Stomach (tissue), 9 donors: Measurements from ENCODE around the gene SLC4A2. TPM values are rescaled to one million over a fixed set of nuclear protein-coding genes. Genes with fewer than 3 reads are reported as not detected.
A peak's percentile ranks its signal among the peaks of the same experiment; 100 is the strongest.

Experiments
- DNase-seq, 2 donors: peaks; one replicate each; pipeline versions ENCODE4 v3.0.0 to v3.0.0-alpha.2; 2013 to 2019
- H3K27ac ChIP-seq, 5 donors: fragments of 200-600 bp in 4 of 5; sonication (generic) in 4 of 5; one replicate each; pipeline ENCODE4 v1.5.1; 2013 to 2019; ENCODE audit warnings: mild to moderate bottlenecking in 1 of 5, moderate library complexity in 1 of 5
- H3K27me3 ChIP-seq, 3 donors: fragments of 200-600 bp; sonication (generic); one replicate each; pipeline ENCODE4 v1.5.1; 2017 to 2019; ENCODE audit warnings: mixed run types in 1 of 3
- H3K36me3 ChIP-seq, 4 donors: fragments of 200-600 bp; sonication (generic); 1 replicate in 3 of 4; 2 replicates in 1 of 4; pipeline ENCODE4 v1.5.1; 2016 to 2019
- H3K4me1 ChIP-seq, 4 donors: fragments of 200-600 bp; sonication (generic); one replicate each; pipeline ENCODE4 v1.5.1; 2016 to 2019
- H3K4me3 ChIP-seq, 4 donors: fragments of 200-600 bp; sonication (generic) in 3 of 4; one replicate each; pipeline ENCODE4 v1.5.1; 2016 to 2019; ENCODE audit warnings: mild to moderate bottlenecking in 1 of 4
- H3K9me3 ChIP-seq, 4 donors: fragments of 200-600 bp; sonication (generic); one replicate each; pipeline ENCODE4 v1.5.1; 2016 to 2019
- EP300 ChIP-seq: sonication (generic); formaldehyde crosslinking; IDR thresholded peaks from one replicate; pipeline ENCODE4 v1.6.1; 2017; ENCODE audit warnings: antibody characterized with exemption
- POLR2A ChIP-seq, 4 donors: fragments of 450-650 bp; IDR thresholded peaks; one replicate each; pipeline ENCODE4 v1.6.1; 2016; ENCODE audit warnings: antibody characterized with exemption in 4 of 4, control low read depth in 2 of 4, mild to moderate bottlenecking in 1 of 4, moderate library complexity in 1 of 4
- POLR2AphosphoS5 ChIP-seq, 3 donors: sonication (generic); formaldehyde crosslinking; IDR thresholded peaks; one replicate each; pipeline ENCODE4 v1.6.1; 2016; ENCODE audit warnings: antibody characterized with exemption in 3 of 3
- WGBS, 5 donors: extraction: QIAGEN DNeasy Blood & Tissue Kit in 3 of 5; methylation state at CpG; one replicate each; pipeline versions ENCODE4 v1.1.5 to v1.1.7; 2013 to 2018; 5-methylcytosine and 5-hydroxymethylcytosine counted together
- intact Hi-C: fragments of 100-400 bp; cut with DNase I; formaldehyde crosslinking; loops from one replicate; pipeline ENCODE4 v1.15.1; 2023; ENCODE audit warnings: low total_unique reads
- polyA plus RNA-seq, 3 donors: library from polyadenylated mRNA; stranded (reverse); fragments of 200-250 nt; gene quantifications; one replicate each; pipeline ENCODE4 v1.2.3, GENCODE V29; 2013
- total RNA-seq, 5 donors: library from RNA; depleted of rRNA; stranded (reverse); fragments of >200 nt; gene quantifications; one replicate each; pipeline versions ENCODE4 v1.1.0 to v1.2.3, GENCODE V29; 2014 to 2016
- TF ChIP-seq, protein P1 (sequence below), 7 experiments: fragments of 450-650 bp in 4 of 7; fragments of 200-600 bp in 3 of 7; sonication (generic) in 3 of 7; IDR thresholded peaks; one replicate each; pipeline ENCODE4 v1.5.1; 2016 to 2019; ENCODE audit warnings: antibody characterized with exemption in 7 of 7, control low read depth in 2 of 7, mild to moderate bottlenecking in 1 of 7
- donor health status: healthy with polysubstance abuse.
- donor health status: Bipolar disorder and iron deficiency.
- donor health status: healthy.

Gene SLC4A2
- total and polyA plus RNA-seq, 8 donors: 65.9 to 296 (median 126) TPM

DNA sequence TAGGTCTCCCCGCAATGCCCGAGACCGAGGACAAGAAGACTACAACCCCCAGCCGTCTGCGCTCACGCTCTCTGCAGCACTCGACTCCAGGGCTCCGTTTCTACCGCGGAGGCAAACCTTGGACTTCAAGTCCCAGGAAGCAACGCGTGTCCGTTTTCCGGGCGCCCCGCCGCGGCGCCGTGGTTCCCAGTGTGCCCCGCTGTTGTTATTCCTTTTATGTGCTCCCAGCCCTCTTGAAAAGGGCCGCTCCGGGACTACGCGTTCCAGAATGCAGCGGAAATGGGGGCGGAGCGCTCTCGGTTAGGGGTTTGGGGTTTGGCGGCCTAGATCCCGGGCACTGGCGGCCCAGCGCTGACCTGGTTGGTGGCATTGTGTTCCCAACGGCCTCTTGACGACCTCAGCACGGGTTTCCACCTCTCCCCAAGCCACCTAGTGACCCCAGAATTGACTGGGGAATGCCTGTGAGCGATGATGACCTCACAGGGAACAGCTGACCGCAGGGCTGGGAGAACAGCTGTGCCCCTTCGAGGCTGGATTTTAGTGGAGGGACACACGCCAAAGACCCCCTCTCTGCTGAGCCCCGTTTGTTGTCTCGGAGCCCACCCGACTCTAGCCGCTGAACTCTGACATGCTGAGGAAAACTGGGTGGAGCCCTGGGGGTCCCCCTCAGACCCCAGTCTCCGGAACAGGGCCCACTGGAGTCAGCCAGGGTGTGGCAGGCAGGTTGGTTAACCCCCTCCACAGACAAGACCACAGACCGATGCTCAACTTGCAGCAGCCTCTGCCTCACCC is 1.2 kb upstream of the SLC4A2 start:
- no peaks in the 10 kb centered on the region for H3K9me3 ChIP-seq
- H3K4me3 ChIP-seq: peak overlapping the region; percentile 69 to 94 (median 82)
- peaks cover 48 to 60% (median 54%) of the 10 kb centered on the region in 4 donors for H3K4me1 ChIP-seq
- peak; percentile 99 to 100 for DNase-seq
- intact Hi-C loops: no loop called here
- H3K36me3 ChIP-seq: peaks cover 4 to 24% (median 10%) of the 10 kb centered on the region in 4 donors
- WGBS, 5 donors: 0 to 2% (median 1%) methylated on average over 21 to 46 of the region's 46 CpGs
- no peaks in the 10 kb centered on the region for H3K27me3 ChIP-seq
- TF ChIP-seq, protein P1, sequence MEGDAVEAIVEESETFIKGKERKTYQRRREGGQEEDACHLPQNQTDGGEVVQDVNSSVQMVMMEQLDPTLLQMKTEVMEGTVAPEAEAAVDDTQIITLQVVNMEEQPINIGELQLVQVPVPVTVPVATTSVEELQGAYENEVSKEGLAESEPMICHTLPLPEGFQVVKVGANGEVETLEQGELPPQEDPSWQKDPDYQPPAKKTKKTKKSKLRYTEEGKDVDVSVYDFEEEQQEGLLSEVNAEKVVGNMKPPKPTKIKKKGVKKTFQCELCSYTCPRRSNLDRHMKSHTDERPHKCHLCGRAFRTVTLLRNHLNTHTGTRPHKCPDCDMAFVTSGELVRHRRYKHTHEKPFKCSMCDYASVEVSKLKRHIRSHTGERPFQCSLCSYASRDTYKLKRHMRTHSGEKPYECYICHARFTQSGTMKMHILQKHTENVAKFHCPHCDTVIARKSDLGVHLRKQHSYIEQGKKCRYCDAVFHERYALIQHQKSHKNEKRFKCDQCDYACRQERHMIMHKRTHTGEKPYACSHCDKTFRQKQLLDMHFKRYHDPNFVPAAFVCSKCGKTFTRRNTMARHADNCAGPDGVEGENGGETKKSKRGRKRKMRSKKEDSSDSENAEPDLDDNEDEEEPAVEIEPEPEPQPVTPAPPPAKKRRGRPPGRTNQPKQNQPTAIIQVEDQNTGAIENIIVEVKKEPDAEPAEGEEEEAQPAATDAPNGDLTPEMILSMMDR (IDR thresholded peaks at IDR 0.05): peak in 1 of 7 experiments; percentile 15
- TF ChIP-seq POLR2A (IDR thresholded peaks at IDR 0.05) (peak in 1 of 4 donors; percentile 73), EP300 (no peak), POLR2AphosphoS5 (IDR thresholded peaks at IDR 0.05) (peak; percentile 78 to 91 (median 86))
- H3K27ac ChIP-seq: peak overlapping the region; percentile 91 to 97 (median 96)

GRCh38 chr7:151058781-151059366 is 515 bp upstream of the SLC4A2 start:
- TF ChIP-seq EP300: no peak
- TF ChIP-seq, protein P1 (IDR thresholded peaks at IDR 0.05): no peak
- TF ChIP-seq POLR2AphosphoS5 (IDR thresholded peaks at IDR 0.05): no peak
- no peak for TF ChIP-seq POLR2A (IDR thresholded peaks at IDR 0.05)
- no peaks in the 10 kb centered on the region for H3K27me3 ChIP-seq
- H3K27ac ChIP-seq: peak overlapping the region; percentile 91 to 97 (median 96)
- H3K4me1 ChIP-seq: peaks cover 55 to 66% (median 60%) of the 10 kb centered on the region in 4 donors
- intact Hi-C loops: no loop called here
- 3 to 6% (median 4%) methylated on average over 18 of the region's 18 CpGs for WGBS, 5 donors
- no peaks in the 10 kb centered on the region for H3K9me3 ChIP-seq
- no peak for DNase-seq
- peaks cover 3 to 18% (median 7%) of the 10 kb centered on the region in 4 donors for H3K36me3 ChIP-seq
- peak overlapping the region; percentile 69 to 94 (median 82) for H3K4me3 ChIP-seq

GRCh38 chr7:151060113-151060415 is 675 bp downstream of the SLC4A2 start:
- H3K4me1 ChIP-seq: peaks cover 55 to 74% (median 64%) of the 10 kb centered on the region in 4 donors
- intact Hi-C loops: loop anchor here (10.0 kb wide), 1 partner anchor 55 kb away; no protein-coding TSS in a partner anchor
- peaks cover 12 to 18% (median 14%) of the 10 kb centered on the region in 4 donors for H3K36me3 ChIP-seq
- WGBS, 5 donors: 1 to 4% (median 2%) methylated on average over 10 to 17 of the region's 17 CpGs
- H3K27ac ChIP-seq: peak overlapping the region; percentile 91 to 97 (median 96)
- DNase-seq: no peak
- H3K9me3 ChIP-seq: no peaks in the 10 kb centered on the region
- H3K4me3 ChIP-seq: peak overlapping the region; percentile 69 to 94 (median 82)
- H3K27me3 ChIP-seq: no peaks in the 10 kb centered on the region
- TF ChIP-seq POLR2AphosphoS5 (IDR thresholded peaks at IDR 0.05): no peak
- no peak for TF ChIP-seq EP300
- TF ChIP-seq, protein P1 (IDR thresholded peaks at IDR 0.05): peak in 1 of 7 experiments; percentile 1
- no peak for TF ChIP-seq POLR2A (IDR thresholded peaks at IDR 0.05)

DNA sequence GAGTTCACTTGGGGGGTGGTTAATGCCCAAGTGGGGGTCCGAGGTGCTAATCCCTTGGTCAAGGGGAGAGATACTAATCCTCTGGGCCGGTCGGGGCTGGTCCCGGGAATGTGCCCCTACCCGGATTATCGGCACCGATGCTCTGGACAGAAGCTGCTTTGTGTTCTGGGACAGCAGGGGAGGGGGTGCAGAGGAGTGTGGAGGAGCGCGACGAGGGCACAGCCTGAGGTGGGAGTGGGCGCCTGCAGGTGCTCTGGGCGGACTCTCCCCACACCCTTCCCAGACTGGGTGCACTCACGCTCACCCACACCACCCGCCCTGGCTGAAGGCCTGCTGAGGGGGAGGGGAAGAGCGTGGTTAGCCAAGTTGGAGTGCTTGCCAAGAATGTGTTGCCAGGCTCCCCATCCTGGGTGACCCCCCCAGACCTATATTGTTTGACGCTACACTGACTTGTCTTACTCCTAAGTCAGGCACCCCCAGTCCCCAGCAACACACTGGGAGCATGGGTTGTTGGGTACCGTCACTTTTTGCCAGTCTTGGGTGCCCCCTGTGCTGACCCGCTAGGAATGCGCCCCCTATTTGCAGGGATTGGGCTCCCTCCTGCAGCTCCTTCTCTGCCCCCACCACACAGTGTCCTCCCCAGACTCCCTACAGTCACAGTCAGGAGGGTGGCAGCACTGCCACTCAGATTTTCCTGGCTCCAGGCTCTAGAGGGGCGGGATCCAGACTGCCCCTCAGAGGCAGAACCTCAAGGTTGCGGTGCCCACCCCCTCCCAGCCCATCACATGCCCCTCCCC is 1.2 kb downstream of the SLC4A2 start:
- Histone ChIP-seq H3K4me3 (peak overlapping the region; percentile 69 to 94 (median 82)), H3K4me1 (peaks cover 55 to 78% (median 65%) of the 10 kb centered on the region in 4 donors), H3K27me3 (no peaks in the 10 kb centered on the region), H3K9me3 (no peaks in the 10 kb centered on the region), H3K36me3 (peaks cover 17 to 23% (median 19%) of the 10 kb centered on the region in 4 donors), H3K27ac (peak overlapping the region; percentile 91 to 97 (median 96))
- DNase-seq: peak; percentile 64 to 77
- 7 to 10% (median 8%) methylated on average over 17 to 21 of the region's 21 CpGs for WGBS, 5 donors
- TF ChIP-seq POLR2AphosphoS5 (IDR thresholded peaks at IDR 0.05): peak in 2 of 3 donors; percentile 10 to 59
- TF ChIP-seq POLR2A (IDR thresholded peaks at IDR 0.05): no peak
- intact Hi-C loops: loop anchor here (10.0 kb wide), 1 partner anchor 54 kb away; no protein-coding TSS in a partner anchor
